WTC11 (cell line): Measurements from ENCODE around the gene KLHL13. TPM values are rescaled to one million over a fixed set of nuclear protein-coding genes. Genes with fewer than 3 reads are reported as not detected.

Experiments
- ATAC-seq: fragments of 200-7000 bp; cut with Tn5 transposase; 2 replicates; pipeline ENCODE4 v1.10.0; 2021; ENCODE audit warnings: mild to moderate bottlenecking, moderate library complexity
- CTCF ChIA-PET: fragments of 300-600 bp; sonication (Branson Sonifier 250); formaldehyde crosslinking; loops from one replicate; lab custom pipeline; 2021; ENCODE audit warnings: antibody characterized with exemption; lab: Charles Lee
- POLR2A ChIA-PET: fragments of 350-600 bp; sonication (Branson Sonifier 250); formaldehyde crosslinking; loops from one replicate; lab custom pipeline; 2021; ENCODE audit warnings: antibody characterized with exemption; lab: Charles Lee
- DNase-seq: peaks from one replicate; pipeline ENCODE4 v3.0.0; 2021; ENCODE audit warnings: low spot score
- H3K27ac Mint-ChIP-seq: 2 replicates; pipeline ENCODE4 v1.8.0; 2021; ENCODE audit warnings: mixed read lengths
- H3K27me3 Mint-ChIP-seq: 2 replicates; pipeline ENCODE4 v1.8.0; 2021; ENCODE audit warnings: low read depth, mild to moderate bottlenecking, moderate library complexity, mixed read lengths
- H3K36me3 Mint-ChIP-seq: 2 replicates; pipeline ENCODE4 v1.8.0; 2021; ENCODE audit warnings: mixed read lengths
- H3K4me1 Mint-ChIP-seq: 2 replicates; pipeline ENCODE4 v1.8.0; 2022; ENCODE audit warnings: mixed read lengths
- H3K4me3 Mint-ChIP-seq: 2 replicates; pipeline ENCODE4 v1.8.0; 2021; ENCODE audit warnings: mild to moderate bottlenecking, moderate library complexity, mixed read lengths
- H3K9me3 Mint-ChIP-seq: 2 replicates; pipeline ENCODE4 v1.8.0; 2021; ENCODE audit warnings: mixed read lengths
- ATF3 ChIP-seq: sonication (generic); formaldehyde crosslinking; conservative IDR thresholded peaks from 2 replicates; pipeline ENCODE4 v1.8.1; 2022; ENCODE audit warnings: mild to moderate bottlenecking, missing genetic modification reagents
- CDX4 ChIP-seq: fragments of 250-450 bp; sonication (Bioruptor Pico); IDR thresholded peaks from 2 replicates; pipeline ENCODE4 v1.9.0; 2021; ENCODE audit warnings: moderate library complexity, mild to moderate bottlenecking, inconsistent platforms, borderline replicate concordance
- KAT7 ChIP-seq: sonication (generic); formaldehyde crosslinking; IDR thresholded peaks from 2 replicates; pipeline ENCODE4 v1.8.1; 2023; ENCODE audit warnings: missing genetic modification reagents, mild to moderate bottlenecking, borderline replicate concordance
- MLX ChIP-seq: sonication (generic); formaldehyde crosslinking; IDR thresholded peaks from 2 replicates; pipeline ENCODE4 v1.8.1; 2023; ENCODE audit warnings: mild to moderate bottlenecking, missing genetic modification reagents, moderate library complexity
- MXD4 ChIP-seq: fragments of 250-450 bp; sonication (Bioruptor Pico); IDR thresholded peaks from 2 replicates; pipeline ENCODE4 v1.8.0; 2021; ENCODE audit warnings: mild to moderate bottlenecking, moderate library complexity, borderline replicate concordance
- MYBL2 ChIP-seq: sonication (generic); formaldehyde crosslinking; IDR thresholded peaks from 2 replicates; pipeline ENCODE4 v1.8.1; 2023; ENCODE audit warnings: mild to moderate bottlenecking, moderate library complexity, missing genetic modification reagents
- NFYB ChIP-seq: sonication (generic); formaldehyde crosslinking; conservative IDR thresholded peaks from 2 replicates; pipeline ENCODE4 v1.8.0; 2022; ENCODE audit warnings: low read depth, missing genetic modification reagents
- NR1H2 ChIP-seq: sonication (generic); formaldehyde crosslinking; IDR thresholded peaks from 2 replicates; pipeline ENCODE4 v1.9.0; 2021; ENCODE audit warnings: mild to moderate bottlenecking, moderate library complexity, missing genetic modification reagents
- NR2C2 ChIP-seq: sonication (generic); formaldehyde crosslinking; IDR thresholded peaks from 2 replicates; pipeline ENCODE4 v1.8.0; 2022; ENCODE audit warnings: mild to moderate bottlenecking, missing genetic modification reagents
- NR3C1 ChIP-seq: sonication (generic); formaldehyde crosslinking; conservative IDR thresholded peaks from 2 replicates; pipeline ENCODE4 v1.8.1; 2023; ENCODE audit warnings: low read depth, mild to moderate bottlenecking, missing genetic modification reagents
- PRDM15 ChIP-seq: sonication (generic); formaldehyde crosslinking; IDR thresholded peaks from 2 replicates; pipeline ENCODE4 v1.8.0; 2022; ENCODE audit warnings: missing genetic modification reagents
- PRRX2 ChIP-seq: fragments of 250-450 bp; sonication (Bioruptor Pico); IDR thresholded peaks from 2 replicates; pipeline ENCODE4 v1.8.0; 2021; ENCODE audit warnings: mild to moderate bottlenecking
- SOX15 ChIP-seq: fragments of 250-450 bp; sonication (Bioruptor Pico); IDR thresholded peaks from 2 replicates; pipeline ENCODE4 v1.9.0; 2021; ENCODE audit warnings: mild to moderate bottlenecking
- SP1 ChIP-seq: sonication (generic); formaldehyde crosslinking; conservative IDR thresholded peaks from 2 replicates; pipeline ENCODE4 v1.8.1; 2022; ENCODE audit warnings: missing genetic modification reagents
- STAT6 ChIP-seq: sonication (generic); formaldehyde crosslinking; conservative IDR thresholded peaks from 2 replicates; pipeline ENCODE4 v1.8.1; 2023; ENCODE audit warnings: mild to moderate bottlenecking, low read depth, missing genetic modification reagents, moderate library complexity
- TEAD1 ChIP-seq: sonication (generic); formaldehyde crosslinking; IDR thresholded peaks from 2 replicates; pipeline ENCODE4 v1.8.0; 2022; ENCODE audit warnings: mild to moderate bottlenecking, missing genetic modification reagents
- ZMAT4 ChIP-seq: fragments of 250-450 bp; sonication (Bioruptor Pico); IDR thresholded peaks from 2 replicates; pipeline ENCODE4 v1.9.0; 2021; ENCODE audit warnings: mild to moderate bottlenecking
- ZNF219 ChIP-seq: sonication (generic); formaldehyde crosslinking; IDR thresholded peaks from 2 replicates; pipeline ENCODE4 v1.8.0; 2023; ENCODE audit warnings: missing genetic modification reagents, mild to moderate bottlenecking, borderline replicate concordance
- total RNA-seq: library from RNA; stranded (reverse); gene quantifications from 3 replicates; pipeline ENCODE4 v1.2.3, GENCODE V29; 2021

The KLHL13 gene
- total RNA-seq, 1 experiment from 2014 or later, result 7.7 TPM

- TF ChIP-seq SP1 (CRISPR knock-in tag) (no peak), MYBL2 (CRISPR knock-in tag) (no peak), TEAD1 (CRISPR knock-in tag) (no peak), MXD4 (CRISPR knock-in tag) (no peak), STAT6 (CRISPR knock-in tag) (no peak), KAT7 (CRISPR knock-in tag) (no peak)
- TF ChIP-seq, all 79 proteins: peak for 0
Observed at GRCh38 chrX:117982694-117983392, 133.8 kb downstream of the KLHL13 start (continued).

GRCh38 chrX:117978402-117978801, 138.2 kb downstream of the KLHL13 start:
- DNase-seq (no peak), ATAC-seq (no peak)
- TF ChIP-seq PRDM15 (CRISPR knock-in tag), result no peak
- no peak for TF ChIP-seq ZMAT4 (CRISPR knock-in tag)
- TF ChIP-seq ATF3, result no peak
- no peak for TF ChIP-seq NFYB (CRISPR knock-in tag)
- no peak for TF ChIP-seq CDX4 (CRISPR knock-in tag)
- TF ChIP-seq ZNF219 (CRISPR knock-in tag), result no peak
- TF ChIP-seq PRRX2, result no peak
- no peak for TF ChIP-seq TEAD1 (CRISPR knock-in tag)
- TF ChIP-seq NR1H2 (CRISPR knock-in tag), result no peak
- TF ChIP-seq MLX (CRISPR knock-in tag), result no peak
- TF ChIP-seq SOX15 (CRISPR knock-in tag), result no peak
- TF ChIP-seq NR2C2 (CRISPR knock-in tag), result no peak
- TF ChIP-seq NR3C1 (CRISPR knock-in tag), result no peak
- H3K27me3 Mint-ChIP-seq, result no peaks in the 10 kb centered on the region
- H3K36me3 Mint-ChIP-seq, result no peaks in the 10 kb centered on the region
- ChIA-PET POLR2A (no interaction called here), CTCF (no interaction called here)
- no peak overlapping the region for H3K27ac Mint-ChIP-seq
- no peak overlapping the region for H3K4me3 Mint-ChIP-seq
- peaks cover 7% of the 10 kb centered on the region for H3K4me1 Mint-ChIP-seq
- H3K9me3 Mint-ChIP-seq, result no peaks in the 10 kb centered on the region
